Measurements from ENCODE around the gene AKR1E2.

AKR1E2 gene

DNA sequence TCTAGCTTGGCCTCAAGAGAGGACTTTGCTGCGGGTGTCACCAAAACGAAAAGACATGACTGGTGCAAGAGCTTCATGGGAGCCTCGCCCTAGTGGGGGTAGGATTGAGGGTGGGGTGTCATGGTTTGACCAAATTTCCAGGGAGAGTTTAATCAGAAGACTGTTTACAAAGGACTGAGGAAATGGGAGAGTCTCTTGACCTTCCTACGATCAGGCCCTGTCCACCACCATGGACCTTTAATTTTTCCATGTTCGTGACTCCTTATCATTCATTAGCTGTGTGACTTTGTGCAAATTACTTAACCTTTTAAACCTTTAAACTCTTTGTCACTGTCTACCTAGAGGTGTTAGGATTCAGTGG, 23.0 kb downstream of the AKR1E2 start:
- Histone ChIP-seq H3K4me1 (ENCODE audit: control insufficient read depth, insufficient read depth, low read length) (peaks cover 48% of the 10 kb centered on the region), H3K27me3 (ENCODE audit: control insufficient read depth, insufficient read depth, low read length) (no peaks in the 10 kb centered on the region), H3K36me3 (ENCODE audit: control insufficient read depth, insufficient read depth, low read length) (no peaks in the 10 kb centered on the region), H3K9ac (ENCODE audit: low read length) (no peak overlapping the region), H3K9me3 (ENCODE audit: control insufficient read depth, low read length) (no peaks in the 10 kb centered on the region), H3K4me3 (ENCODE audit: low read length) (no peak overlapping the region)

DNA sequence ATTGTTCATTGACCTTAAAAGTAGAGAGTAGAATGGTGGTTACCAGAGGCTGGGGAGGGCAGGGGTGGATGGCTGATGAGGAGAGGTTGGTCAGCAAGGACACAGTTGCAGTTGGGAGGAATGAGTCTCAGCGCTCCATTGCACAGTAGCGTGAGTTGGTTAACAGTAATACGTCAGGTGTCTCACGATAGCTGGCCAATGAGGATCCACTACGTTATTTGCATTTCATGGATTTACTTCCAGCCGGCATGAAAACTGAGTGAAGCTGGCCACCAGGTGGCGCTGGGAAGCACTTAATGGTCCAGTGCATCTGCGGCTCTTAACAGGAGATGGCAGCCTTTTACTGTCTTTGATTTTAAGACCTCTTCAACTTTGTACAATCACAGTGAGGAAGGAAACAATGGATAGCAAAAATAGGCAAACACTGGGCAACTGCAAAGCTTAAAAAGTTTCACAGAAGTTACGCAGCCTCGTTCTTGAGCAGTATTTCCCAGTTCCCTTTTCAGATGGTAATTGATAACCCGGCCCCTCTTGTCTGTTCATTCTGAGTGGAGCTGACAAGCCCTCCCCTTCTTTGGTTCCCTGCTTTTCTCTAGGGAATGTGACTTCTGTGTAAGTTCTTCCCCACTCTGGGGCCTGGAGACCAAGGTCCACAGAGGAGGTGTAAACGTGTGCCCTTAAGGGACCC, 23.7 kb downstream of the AKR1E2 start:
- Histone ChIP-seq H3K4me1 (ENCODE audit: control insufficient read depth, insufficient read depth, low read length) (peaks cover 48% of the 10 kb centered on the region), H3K4me3 (ENCODE audit: low read length) (no peak overlapping the region), H3K9ac (ENCODE audit: low read length) (no peak overlapping the region), H3K27me3 (ENCODE audit: control insufficient read depth, insufficient read depth, low read length) (no peaks in the 10 kb centered on the region), H3K9me3 (ENCODE audit: control insufficient read depth, low read length) (no peaks in the 10 kb centered on the region), H3K36me3 (ENCODE audit: control insufficient read depth, insufficient read depth, low read length) (no peaks in the 10 kb centered on the region)

DNA sequence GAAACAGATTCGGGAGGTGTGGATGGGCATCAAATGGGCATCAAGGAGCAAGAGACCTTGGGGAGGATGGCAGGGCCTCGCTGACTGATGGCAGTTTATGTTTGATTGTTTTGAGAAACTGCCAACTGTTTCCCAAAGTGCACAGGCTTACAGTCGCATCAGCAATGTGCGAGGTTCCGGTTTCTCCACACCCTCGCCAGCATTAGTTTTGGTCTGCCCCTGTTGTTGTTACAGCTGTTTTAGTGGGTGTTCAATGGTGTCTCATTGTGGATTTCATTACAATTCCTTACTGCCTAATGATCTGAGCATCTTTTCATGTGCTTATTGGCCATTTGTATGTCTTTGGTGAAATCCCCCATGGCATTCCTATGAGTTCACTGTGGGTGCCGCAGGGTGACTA, 24.4 kb downstream of the AKR1E2 start:
- H3K27me3 ChIP-seq (ENCODE audit: control insufficient read depth, insufficient read depth, low read length): no peaks in the 10 kb centered on the region
- peaks cover 48% of the 10 kb centered on the region for H3K4me1 ChIP-seq (ENCODE audit: control insufficient read depth, insufficient read depth, low read length)
- H3K9ac ChIP-seq (ENCODE audit: low read length): no peak overlapping the region
- no peak overlapping the region for H3K4me3 ChIP-seq (ENCODE audit: low read length)
- no peaks in the 10 kb centered on the region for H3K36me3 ChIP-seq (ENCODE audit: control insufficient read depth, insufficient read depth, low read length)
- no peaks in the 10 kb centered on the region for H3K9me3 ChIP-seq (ENCODE audit: control insufficient read depth, low read length)

DNA sequence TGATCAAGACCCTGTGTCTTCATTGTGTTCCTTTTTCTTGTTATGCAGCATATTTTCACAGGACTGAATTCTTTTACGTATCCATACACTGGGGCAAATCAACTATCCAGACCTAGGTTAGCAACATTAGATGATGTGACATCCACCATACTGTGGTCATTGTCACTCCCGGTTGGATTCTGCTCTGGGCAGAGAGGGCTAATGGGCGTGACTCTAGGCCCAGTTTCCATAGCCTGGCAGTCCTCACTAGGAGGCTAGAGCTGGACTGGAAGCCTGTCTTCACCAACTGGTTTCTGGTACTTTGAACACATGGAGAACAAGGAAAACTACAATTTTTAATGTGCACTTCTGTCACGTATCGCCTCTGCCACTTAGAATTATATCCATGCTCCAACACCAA, 25.2 kb downstream of the AKR1E2 start:
- no peaks in the 10 kb centered on the region for H3K27me3 ChIP-seq (ENCODE audit: control insufficient read depth, insufficient read depth, low read length)
- H3K4me3 ChIP-seq (ENCODE audit: low read length): no peak overlapping the region
- H3K9ac ChIP-seq (ENCODE audit: low read length): no peak overlapping the region

DNA sequence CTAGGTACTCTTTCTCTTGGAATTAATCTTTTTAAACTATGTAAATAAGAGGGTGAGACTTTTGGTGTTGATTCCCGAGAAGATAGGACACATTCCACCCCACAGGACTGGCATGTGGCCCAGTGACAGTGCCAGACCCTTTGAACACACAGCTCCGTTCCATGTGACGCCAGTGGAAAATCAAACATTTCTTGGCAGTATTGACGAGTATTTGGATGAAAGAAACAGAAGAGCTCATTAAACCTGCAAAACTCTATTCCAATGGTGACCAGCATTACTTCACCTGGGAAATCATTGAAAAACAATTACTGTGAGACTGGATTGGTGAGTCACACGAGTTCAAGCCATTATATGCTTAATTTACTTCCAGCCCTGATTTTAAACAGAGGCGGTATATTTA, 25.8 kb downstream of the AKR1E2 start:
- Histone ChIP-seq H3K4me1 (ENCODE audit: control insufficient read depth, insufficient read depth, low read length) (peaks cover 48% of the 10 kb centered on the region), H3K9ac (ENCODE audit: low read length) (no peak overlapping the region), H3K36me3 (ENCODE audit: control insufficient read depth, insufficient read depth, low read length) (no peaks in the 10 kb centered on the region), H3K9me3 (ENCODE audit: control insufficient read depth, low read length) (no peaks in the 10 kb centered on the region), H3K27me3 (ENCODE audit: control insufficient read depth, insufficient read depth, low read length) (no peaks in the 10 kb centered on the region), H3K4me3 (ENCODE audit: low read length) (no peak overlapping the region)

More for the DNA sequence above, 25.2 kb downstream of the AKR1E2 start:
- Histone ChIP-seq H3K4me1 (ENCODE audit: control insufficient read depth, insufficient read depth, low read length) (peaks cover 48% of the 10 kb centered on the region), H3K9me3 (ENCODE audit: control insufficient read depth, low read length) (no peaks in the 10 kb centered on the region), H3K36me3 (ENCODE audit: control insufficient read depth, insufficient read depth, low read length) (no peaks in the 10 kb centered on the region)

DNA sequence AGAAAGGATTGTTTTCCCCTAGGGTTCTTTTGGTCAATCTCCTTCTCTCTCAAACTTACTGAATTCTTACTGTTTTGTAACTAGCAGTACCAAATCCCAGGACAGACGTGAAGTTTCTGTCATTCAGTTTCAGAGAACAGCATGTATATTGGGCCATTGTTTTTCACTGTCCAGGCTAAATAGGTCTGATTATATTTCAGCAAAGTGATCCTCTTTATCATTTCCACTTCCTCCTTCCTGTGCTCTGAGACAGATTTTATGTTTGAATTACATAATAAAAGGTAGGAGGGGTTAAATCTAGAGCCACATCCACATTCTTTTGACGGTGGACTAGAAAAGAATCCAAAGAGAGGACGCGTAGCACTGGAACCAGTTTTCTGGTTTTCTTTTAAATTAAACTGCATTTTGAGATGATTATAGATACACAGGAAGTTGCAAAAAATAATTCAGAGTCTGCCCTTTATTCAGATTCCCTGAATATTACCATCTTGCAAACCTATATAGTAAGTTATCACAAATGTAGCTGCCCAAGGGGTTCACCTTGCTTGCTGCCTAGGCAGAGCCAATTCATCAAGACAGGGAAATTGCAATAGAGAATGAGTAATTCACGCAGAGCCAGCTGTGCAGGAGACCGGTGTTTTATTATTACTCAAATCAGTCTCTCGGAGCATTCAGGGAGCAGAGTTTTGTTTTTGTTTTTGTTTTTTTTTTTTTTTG, 40.1 kb downstream of the AKR1E2 start:
- peaks cover 12% of the 10 kb centered on the region for H3K4me1 ChIP-seq (ENCODE audit: control insufficient read depth, insufficient read depth, low read length)
- H3K9me3 ChIP-seq (ENCODE audit: control insufficient read depth, low read length): no peaks in the 10 kb centered on the region
- H3K27me3 ChIP-seq (ENCODE audit: control insufficient read depth, insufficient read depth, low read length): no peaks in the 10 kb centered on the region
- no peaks in the 10 kb centered on the region for H3K36me3 ChIP-seq (ENCODE audit: control insufficient read depth, insufficient read depth, low read length)
- H3K4me3 ChIP-seq (ENCODE audit: low read length): no peak overlapping the region
- H3K9ac ChIP-seq (ENCODE audit: low read length): no peak overlapping the region

DNA sequence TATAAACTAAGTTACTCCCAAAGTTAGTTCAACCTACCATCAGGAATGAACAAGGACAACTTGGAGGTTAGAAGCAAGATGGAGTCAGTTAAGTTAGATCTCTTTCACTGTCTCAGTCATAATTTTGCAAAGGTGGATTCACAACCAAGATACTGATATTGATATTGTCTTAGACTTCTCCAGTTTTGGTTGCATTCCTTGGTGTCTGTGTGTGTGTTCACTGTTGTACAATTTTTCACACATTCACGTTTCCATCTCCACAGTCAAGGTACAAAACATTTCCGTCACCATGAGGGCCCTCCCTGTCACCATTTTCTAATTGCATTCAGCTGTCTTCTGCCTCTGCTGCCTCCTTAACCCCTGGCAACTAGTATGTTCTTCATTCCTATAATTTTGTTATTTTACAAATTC, 41.1 kb downstream of the AKR1E2 start:
- Histone ChIP-seq H3K4me1 (ENCODE audit: control insufficient read depth, insufficient read depth, low read length) (peaks cover 12% of the 10 kb centered on the region), H3K36me3 (ENCODE audit: control insufficient read depth, insufficient read depth, low read length) (no peaks in the 10 kb centered on the region), H3K27me3 (ENCODE audit: control insufficient read depth, insufficient read depth, low read length) (no peaks in the 10 kb centered on the region), H3K4me3 (ENCODE audit: low read length) (no peak overlapping the region), H3K9me3 (ENCODE audit: control insufficient read depth, low read length) (no peaks in the 10 kb centered on the region), H3K9ac (ENCODE audit: low read length) (no peak overlapping the region)

DNA sequence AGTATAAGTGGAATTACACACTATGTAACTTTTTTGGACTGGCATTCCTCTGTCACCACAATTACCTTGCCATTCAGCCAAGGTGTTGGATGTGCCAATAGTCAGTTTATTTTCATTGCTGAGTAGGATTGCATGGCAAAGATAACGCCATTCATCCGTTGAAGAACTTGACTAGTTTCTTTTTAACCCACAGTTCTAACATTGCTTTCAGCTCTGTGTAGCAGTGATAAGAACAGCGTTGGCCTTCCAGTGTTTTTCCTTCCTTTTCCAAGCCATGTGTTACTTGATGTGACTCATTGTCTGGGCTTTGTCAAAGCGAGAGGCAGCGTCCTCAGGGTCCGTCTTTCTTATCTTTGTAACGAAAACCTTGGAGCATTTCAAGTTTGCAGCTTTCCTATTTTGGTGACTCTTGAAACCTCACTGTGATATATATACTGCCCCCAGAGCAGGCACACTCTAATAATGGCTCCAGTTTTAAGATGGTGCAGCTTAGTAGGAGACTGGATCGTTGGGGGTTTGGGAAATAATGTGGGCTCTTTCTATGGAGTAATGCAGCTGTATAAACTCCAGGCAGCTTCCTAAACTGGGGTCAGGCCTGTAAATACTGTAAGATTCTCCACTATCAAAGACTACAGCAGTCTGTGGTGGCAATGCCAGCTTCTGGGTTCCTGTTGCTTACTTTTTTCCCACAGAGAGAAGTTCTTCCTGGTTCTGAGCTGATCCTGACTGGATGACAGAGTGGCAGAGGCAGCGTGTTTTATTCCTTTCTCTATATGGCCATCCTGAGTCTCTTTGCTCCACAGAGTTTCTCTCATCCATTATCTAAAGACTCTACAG, 41.7 kb downstream of the AKR1E2 start:
- Histone ChIP-seq H3K9me3 (ENCODE audit: control insufficient read depth, low read length) (no peaks in the 10 kb centered on the region), H3K27me3 (ENCODE audit: control insufficient read depth, insufficient read depth, low read length) (no peaks in the 10 kb centered on the region), H3K4me1 (ENCODE audit: control insufficient read depth, insufficient read depth, low read length) (peaks cover 12% of the 10 kb centered on the region), H3K36me3 (ENCODE audit: control insufficient read depth, insufficient read depth, low read length) (no peaks in the 10 kb centered on the region), H3K4me3 (ENCODE audit: low read length) (no peak overlapping the region), H3K9ac (ENCODE audit: low read length) (no peak overlapping the region)

DNA sequence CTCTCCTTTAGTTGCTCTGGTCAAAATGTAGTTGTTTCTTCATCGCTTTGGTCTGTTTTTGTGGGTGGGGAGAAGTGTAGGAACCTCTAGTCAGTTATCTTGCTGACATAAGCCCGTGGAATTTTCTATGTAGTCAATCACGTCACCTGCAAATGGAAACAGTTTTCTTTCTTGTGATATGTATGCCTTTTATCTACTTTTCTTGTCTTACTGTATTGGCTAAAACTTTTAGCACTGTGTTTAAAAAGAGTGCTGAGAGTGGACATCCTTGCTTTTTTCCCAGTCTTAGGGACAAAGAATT, 42.3 kb downstream of the AKR1E2 start:
- peaks cover 12% of the 10 kb centered on the region for H3K4me1 ChIP-seq (ENCODE audit: control insufficient read depth, insufficient read depth, low read length)
- no peaks in the 10 kb centered on the region for H3K27me3 ChIP-seq (ENCODE audit: control insufficient read depth, insufficient read depth, low read length)
- H3K4me3 ChIP-seq (ENCODE audit: low read length): no peak overlapping the region
- H3K36me3 ChIP-seq (ENCODE audit: control insufficient read depth, insufficient read depth, low read length): no peaks in the 10 kb centered on the region
- no peaks in the 10 kb centered on the region for H3K9me3 ChIP-seq (ENCODE audit: control insufficient read depth, low read length)
- no peak overlapping the region for H3K9ac ChIP-seq (ENCODE audit: low read length)

DNA sequence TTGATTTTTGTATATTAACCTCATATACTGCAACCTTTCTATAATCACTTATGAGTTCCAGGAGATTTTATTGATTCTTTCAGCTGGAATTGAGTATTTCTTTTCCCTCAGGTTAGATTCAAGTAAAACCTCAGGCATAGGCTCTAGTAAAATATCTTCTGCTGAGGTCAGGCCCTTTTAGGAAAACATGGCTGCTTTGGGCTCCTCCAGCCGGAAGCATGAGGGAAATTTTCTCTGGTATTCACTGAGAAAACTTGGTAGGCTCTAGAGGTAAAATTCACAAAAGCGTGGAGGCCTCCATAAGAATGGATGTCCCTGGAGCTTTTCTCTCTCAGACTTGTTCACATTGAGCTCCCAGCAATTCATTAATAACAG, 56.7 kb downstream of the AKR1E2 start:
- Histone ChIP-seq H3K27me3 (ENCODE audit: control insufficient read depth, insufficient read depth, low read length) (no peaks in the 10 kb centered on the region), H3K36me3 (ENCODE audit: control insufficient read depth, insufficient read depth, low read length) (no peaks in the 10 kb centered on the region), H3K9me3 (ENCODE audit: control insufficient read depth, low read length) (no peaks in the 10 kb centered on the region), H3K4me3 (ENCODE audit: low read length) (no peak overlapping the region), H3K4me1 (ENCODE audit: control insufficient read depth, insufficient read depth, low read length) (no peaks in the 10 kb centered on the region), H3K9ac (ENCODE audit: low read length) (no peak overlapping the region)

DNA sequence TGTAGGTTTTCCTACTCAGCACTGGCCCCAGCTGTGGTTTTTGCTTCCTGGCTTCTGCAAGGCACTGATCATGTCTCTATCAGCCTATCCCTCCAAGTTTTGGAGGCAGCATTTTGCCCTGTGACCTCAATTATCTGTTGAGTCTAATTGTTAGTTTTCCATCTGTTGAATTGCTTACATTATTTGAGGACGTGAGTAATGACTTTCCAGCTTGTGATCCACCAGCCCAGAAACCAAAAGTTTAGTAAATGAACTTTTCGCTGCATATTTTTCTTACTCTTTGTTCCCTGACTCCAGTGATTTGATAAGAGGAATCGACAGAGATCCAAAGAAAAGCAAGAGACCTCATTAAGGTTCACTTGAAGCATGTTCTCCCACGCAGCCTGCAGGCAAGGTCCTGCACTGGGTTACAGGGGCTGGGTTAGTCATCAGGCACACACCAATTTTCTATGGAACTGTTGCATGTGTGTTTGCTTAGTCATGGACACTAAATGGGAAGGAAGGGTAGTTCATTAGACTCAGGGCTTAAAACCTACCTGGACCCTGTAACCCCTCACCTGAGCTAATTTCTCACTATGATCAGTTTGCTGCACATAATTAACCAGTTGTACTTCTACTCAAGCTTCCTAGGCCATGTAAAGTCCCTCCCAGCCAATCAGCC, 57.2 kb downstream of the AKR1E2 start:
- Histone ChIP-seq H3K36me3 (ENCODE audit: control insufficient read depth, insufficient read depth, low read length) (no peaks in the 10 kb centered on the region), H3K4me1 (ENCODE audit: control insufficient read depth, insufficient read depth, low read length) (no peaks in the 10 kb centered on the region), H3K9ac (ENCODE audit: low read length) (no peak overlapping the region), H3K4me3 (ENCODE audit: low read length) (no peak overlapping the region), H3K27me3 (ENCODE audit: control insufficient read depth, insufficient read depth, low read length) (no peaks in the 10 kb centered on the region), H3K9me3 (ENCODE audit: control insufficient read depth, low read length) (no peaks in the 10 kb centered on the region)

DNA sequence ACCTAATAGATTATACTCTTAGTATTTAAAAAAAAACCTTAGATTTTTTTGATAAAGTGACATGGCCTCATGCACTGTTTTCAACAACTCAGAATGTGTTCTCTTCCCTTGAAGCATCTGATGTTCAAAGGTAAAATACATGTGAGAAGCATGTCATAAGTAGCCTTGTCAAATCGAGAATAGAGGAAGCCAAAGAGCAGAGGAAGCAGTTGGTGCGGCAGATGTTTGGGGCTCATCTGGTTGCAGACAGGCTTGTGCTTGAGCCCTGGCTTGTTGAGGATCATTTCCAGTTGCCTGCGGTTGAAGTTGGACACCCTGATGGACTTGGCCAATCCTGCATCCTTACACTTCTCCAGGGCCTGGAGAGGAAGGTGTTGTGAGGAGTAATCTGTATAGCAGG, 59.2 kb downstream of the AKR1E2 start:
- Histone ChIP-seq H3K4me1 (ENCODE audit: control insufficient read depth, insufficient read depth, low read length) (no peaks in the 10 kb centered on the region), H3K27me3 (ENCODE audit: control insufficient read depth, insufficient read depth, low read length) (no peaks in the 10 kb centered on the region), H3K4me3 (ENCODE audit: low read length) (no peak overlapping the region), H3K36me3 (ENCODE audit: control insufficient read depth, insufficient read depth, low read length) (no peaks in the 10 kb centered on the region), H3K9ac (ENCODE audit: low read length) (no peak overlapping the region), H3K9me3 (ENCODE audit: control insufficient read depth, low read length) (no peaks in the 10 kb centered on the region)

Data from mucosa of stomach (tissue), 1 donor.